Myocyte (in vitro differentiated cells): ENCODE data around the gene MIS18BP1. TPM values are rescaled to one million over a fixed set of nuclear protein-coding genes. Genes with fewer than 3 reads are reported as not detected.
"Not testable (repeated sequence)": the region's sequence is repeated elsewhere in the genome, so short reads cannot be mapped to it uniquely, and the experiment has no call there.

Experiments
- DNase-seq: peaks from one replicate; pipeline ENCODE4 v3.0.0-alpha.2; 2012; ENCODE audit warnings: low read depth
- polyA plus RNA-seq: library from polyadenylated mRNA; unstranded; fragments of >200 nt; gene quantifications from one replicate; pipeline ENCODE4 v1.2.1, GENCODE V29; 2012; ENCODE audit warnings: missing spikeins
- total RNA-seq: library from RNA; depleted of rRNA; stranded (reverse); fragments of >200 nt; gene quantifications from 2 replicates; pipeline ENCODE4 v1.2.3, GENCODE V29; 2014

MIS18BP1 gene
- total RNA-seq, result 10.1 and 13.5 TPM in 2 replicates
- 1.9 TPM for polyA plus RNA-seq

DNA sequence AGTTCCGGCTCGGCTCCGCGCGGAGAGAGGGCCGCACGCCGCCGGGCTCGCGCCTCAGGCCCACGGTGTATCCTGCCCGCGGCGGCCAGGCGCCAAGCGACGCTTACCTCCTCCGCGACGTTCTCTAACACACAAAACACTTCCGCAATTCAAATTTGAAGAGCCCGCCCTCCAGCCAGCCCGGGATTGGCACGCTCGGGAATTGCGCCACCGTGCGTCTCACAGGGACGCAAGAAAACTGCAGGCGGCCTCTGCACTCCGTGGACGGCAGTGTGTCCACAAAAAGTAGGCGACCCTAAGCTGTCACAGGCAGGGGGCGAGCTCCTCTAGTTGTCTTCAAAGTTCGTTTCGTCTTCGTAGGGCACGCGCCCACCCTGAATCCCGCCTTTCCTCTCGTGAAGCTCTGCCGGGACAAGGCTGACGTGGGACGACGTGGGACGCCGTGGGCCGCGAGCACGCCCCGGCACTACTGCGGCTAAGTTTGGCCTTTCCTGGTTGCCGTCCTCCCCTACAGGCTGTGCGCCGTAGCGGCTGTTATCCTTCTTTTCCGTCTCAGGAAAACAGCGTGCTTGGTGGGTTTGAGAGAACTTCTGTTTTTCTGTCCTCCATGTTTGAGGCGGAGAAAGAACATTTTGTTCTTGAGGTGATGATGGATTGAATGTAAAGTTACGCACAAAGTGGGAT is at the start of gene MIS18BP1:
TSS of gene MIS18BP1 (minus strand) at position 133 of the 684 bp plus-strand sequence. CDS start 5,916 bp downstream, outside the sequence.
- DNase-seq, result peak; percentile 97

GRCh38 chr14:45298423-45299117 is 45.6 kb upstream of the MIS18BP1 start:
- no peak for DNase-seq

GRCh38 chr14:45294796-45295195 is 41.8 kb upstream of the MIS18BP1 start:
- DNase-seq, result not testable (repeated sequence)

DNA sequence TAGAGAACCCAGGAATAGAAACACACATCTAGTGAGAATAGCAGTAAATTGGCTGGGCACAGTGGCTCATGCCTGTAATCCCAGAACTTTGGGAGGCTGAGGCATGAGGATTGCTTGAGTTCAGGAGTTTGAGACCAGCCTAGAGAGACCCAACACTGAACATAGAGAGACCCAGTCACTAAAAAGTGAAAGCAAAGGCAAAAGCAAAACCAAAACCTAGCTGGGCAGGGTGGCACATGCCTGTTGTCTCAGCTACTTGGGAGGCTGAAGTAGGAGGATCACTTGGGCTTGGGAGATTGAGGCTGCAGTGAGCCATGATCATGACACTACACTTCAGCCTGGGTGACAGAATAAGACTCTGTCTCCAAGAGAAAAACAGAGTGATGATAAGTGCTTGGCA is 37.5 kb upstream of the MIS18BP1 start:
- DNase-seq, result no peak

DNA sequence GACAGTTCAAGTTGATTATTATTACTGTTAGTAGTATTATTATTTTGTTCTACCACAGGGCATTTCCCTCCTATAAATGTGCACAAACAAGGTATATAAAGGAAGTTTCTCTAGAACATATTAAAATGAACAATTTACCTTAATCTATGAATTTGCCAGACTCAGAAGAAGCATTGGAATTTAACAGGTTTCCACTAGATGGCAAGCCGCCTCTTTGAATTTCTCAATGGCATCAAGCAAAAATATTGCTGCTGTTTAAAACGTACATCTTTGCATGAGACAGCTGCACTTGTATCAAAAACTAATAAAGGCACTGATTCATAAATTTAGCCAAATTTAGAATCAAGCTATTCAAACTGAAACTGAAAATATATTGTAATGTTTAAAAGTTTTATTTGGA is 34.6 kb upstream of the MIS18BP1 start:
- no peak for DNase-seq

- no peak for DNase-seq
These were observed 31.8 kb upstream of the MIS18BP1 start for GRCh38 chr14:45284802-45285201.

GRCh38 chr14:45281731-45282400 is 28.9 kb upstream of the MIS18BP1 start:
- not testable (repeated sequence) for DNase-seq

DNA sequence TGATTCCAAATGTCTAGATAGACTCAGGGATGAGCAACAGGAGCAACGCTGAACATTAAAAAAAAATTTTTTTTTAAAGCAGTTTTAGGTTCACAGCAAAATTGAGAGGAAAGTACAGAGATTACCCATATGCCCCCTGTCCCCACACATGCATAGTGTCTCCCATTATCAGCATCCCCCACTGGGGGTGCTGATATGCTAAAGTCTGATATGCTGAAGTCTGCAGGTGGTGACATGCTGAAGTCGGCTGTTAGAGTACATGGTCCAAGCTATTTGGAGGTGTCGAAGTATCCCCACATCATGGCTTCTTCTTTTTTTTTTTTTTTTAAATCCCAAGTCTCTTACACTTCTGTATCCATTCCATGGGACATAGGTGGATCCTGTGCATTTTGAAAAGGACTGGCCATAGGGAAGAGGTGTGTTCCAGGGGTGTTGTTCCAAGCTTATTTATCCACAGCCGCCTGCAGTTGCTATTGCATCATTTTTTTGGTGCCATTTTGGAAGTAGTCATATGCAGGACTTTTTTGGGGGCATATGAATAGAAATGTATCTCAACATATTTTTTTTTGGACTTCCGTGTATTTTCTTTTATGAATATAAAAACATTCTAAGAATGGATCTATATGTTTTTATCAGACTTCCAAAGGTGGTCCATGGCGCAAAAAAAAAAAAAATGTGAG is 19.0 kb upstream of the MIS18BP1 start:
- DNase-seq, result no peak

DNA sequence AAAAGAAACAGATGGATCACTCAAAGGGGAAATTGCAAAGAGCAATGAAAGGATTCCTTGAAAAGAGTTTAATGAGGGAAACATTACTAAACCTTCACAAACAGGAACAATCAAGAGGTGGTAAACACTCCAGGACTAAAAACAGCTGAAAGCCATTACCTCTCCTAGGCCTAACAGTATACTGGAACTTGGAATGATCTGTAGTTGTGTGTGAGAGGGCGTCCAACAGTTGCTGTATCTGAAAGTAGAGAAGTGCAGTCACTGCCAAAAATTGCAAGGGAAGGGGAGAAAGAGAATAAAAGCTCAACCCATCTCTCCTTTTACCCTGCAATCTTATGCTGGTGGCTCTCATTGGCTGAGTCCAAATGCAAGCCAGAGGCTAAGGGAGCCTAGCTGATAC is 17.0 kb upstream of the MIS18BP1 start:
- no peak for DNase-seq

GRCh38 chr14:45267071-45267470 is 14.1 kb upstream of the MIS18BP1 start:
- DNase-seq, result peak; percentile 76

DNA sequence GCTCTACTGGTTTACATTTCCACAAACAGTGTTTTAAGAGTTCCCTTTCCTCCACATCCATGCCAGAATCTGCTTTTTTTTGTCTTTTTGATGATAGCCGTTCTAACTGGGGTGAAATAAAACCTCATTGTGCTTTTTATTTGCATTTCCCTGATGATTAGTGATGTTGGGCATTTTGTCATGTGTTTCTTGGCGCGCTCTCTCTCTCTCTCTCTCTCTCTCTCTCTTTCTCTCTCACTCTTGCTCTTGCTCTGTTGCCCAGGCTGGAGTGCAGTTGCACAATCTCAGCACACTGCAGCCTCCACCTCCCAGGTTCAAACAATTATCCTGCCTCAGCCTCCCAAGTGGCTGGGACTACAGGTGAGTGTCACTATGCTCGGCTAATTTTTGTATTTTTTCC is 9.6 kb upstream of the MIS18BP1 start:
- DNase-seq, result no peak

DNA sequence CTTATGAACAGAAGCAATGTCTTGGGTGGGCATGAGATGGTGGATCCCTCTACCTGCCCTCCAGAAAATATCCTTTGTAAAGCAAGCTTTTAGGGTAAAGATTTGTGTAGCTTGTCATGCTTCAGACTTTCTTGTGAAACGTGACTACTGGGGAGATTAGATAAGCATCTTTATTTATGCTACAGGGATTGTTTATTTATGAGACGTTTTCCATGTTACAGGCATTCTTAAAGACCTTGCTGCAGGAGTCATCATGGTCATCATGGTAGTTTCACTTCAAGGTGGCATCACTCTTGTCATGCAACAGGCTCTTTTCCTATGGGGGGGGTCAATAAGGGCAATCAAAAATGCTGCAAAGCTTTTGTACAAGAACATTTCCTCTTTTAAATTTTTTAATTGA is 8.2 kb upstream of the MIS18BP1 start:
- DNase-seq, result no peak

GRCh38 chr14:45258805-45259204 is 5.8 kb upstream of the MIS18BP1 start:
- DNase-seq, result no peak

DNA sequence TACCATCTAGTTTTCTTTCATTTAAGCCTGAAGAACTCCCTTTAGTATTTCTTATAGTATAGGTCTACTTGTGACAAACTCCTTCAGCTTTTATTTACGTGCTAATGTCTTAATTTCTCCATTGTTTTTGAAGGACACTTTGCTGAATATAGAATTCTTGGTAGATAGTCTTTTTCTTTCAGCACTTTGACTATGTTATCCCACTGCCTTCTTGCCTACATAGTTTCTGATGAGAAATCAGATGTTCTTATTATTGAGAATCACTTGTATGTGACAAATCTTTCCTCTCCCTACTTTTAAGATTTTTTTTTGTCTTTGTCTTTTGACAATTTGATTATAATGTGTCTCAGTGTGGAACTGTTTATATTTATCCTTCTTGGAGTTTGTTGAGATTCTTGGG is 5.1 kb upstream of the MIS18BP1 start:
- DNase-seq, result no peak

GRCh38 chr14:45254771-45255170 is 1.8 kb upstream of the MIS18BP1 start:
- no peak for DNase-seq

DNA sequence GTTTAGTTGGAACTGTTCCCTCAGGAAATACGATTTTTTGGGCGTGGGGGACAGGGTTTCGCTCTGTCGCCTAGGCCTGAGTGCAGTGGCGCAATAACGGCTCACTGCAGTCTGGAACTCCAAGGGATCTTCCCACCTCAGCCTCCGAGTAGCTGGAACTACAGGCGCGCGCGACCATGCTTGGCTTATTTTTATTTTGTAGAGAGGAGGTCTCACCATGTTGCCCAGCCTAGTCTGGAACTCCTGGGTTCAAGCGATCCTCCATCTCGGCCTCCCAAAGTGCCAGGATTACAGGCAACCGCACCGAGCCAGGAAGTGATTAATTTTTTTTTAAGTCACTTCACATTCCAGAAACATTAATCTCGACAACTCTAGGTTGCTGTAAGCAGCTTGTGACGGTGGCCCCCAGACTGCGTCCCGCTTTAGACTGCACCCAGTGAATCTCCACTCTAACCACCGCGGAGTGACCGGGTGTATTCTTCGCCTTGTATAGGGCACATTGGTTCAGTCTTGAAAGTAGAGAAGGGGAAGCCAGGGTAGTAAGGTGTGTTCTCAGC is 830 bp upstream of the MIS18BP1 start:
- DNase-seq, result no peak

GRCh38 chr14:45252366-45253069 is 484 bp downstream of the MIS18BP1 start:
- DNase-seq, result peak; percentile 22

DNA sequence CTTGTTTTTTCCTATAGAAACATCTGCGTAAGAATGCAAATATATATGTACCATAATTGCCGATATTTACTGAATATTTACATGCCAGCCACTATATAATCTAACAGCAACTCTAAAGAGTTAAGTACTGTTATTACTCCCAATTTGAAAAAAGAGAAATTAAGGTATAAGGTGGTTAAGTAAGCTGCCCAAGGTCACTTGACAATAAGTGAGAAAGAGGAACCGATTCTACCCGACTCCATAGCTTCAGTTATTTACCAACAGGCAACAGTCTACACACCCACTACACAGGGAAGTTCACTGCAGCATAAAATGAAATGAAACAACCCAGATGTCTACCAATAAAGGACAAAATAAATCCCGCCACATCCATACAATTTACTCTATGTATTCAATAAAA is 1.1 kb downstream of the MIS18BP1 start:
- DNase-seq, result no peak

- peak; percentile 53 for DNase-seq
These were observed 3.0 kb downstream of the MIS18BP1 start for GRCh38 chr14:45249856-45250575.

DNA sequence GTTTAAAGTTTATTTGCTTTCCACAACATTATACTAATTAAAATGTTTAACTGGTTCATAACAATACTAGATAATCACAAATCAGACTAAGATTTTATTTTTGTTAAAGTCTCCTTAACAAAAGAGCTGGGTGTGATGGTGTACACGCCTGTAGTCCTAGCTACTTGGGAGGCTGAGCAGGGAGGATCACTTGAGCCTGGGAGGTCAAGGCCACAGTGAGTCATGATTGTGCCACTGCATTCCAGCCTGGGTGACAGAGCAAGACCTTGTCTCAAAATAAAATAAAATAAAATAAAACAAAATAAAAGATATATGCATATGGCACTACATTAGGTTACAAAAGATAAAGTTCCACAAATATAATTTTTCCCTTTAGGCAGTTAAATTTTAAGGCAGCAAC is 5.6 kb downstream of the MIS18BP1 start:
- no peak for DNase-seq
